GM19328 (cell line): ENCODE measurements around the gene TAF10.

Source experiments
- ATAC-seq: cut with Tn5 transposase; IDR thresholded peaks from one replicate; pipeline ENCODE4 v1.9.1; 2021; ENCODE audit warnings: mild to moderate bottlenecking, moderate library complexity; ENCODE audit not compliant: unreplicated experiment

TAF10 gene

GRCh38 chr11:6586434-6587359 lies 25.3 kb downstream of the TAF10 start:
- no peak for ATAC-seq

- no peak for ATAC-seq
Observed at GRCh38 chr11:6584528-6584927, 27.5 kb downstream of the TAF10 start.

GRCh38 chr11:6583584-6583983 lies 28.4 kb downstream of the TAF10 start:
- no peak for ATAC-seq

- no peak for ATAC-seq
Observed at GRCh38 chr11:6579681-6580080, 32.3 kb downstream of the TAF10 start.

- no peak for ATAC-seq
Observed at GRCh38 chr11:6578134-6578533, 33.9 kb downstream of the TAF10 start.

GRCh38 chr11:6576471-6577373 lies 35.3 kb downstream of the TAF10 start:
- no peak for ATAC-seq

GRCh38 chr11:6574816-6575715 lies 37.0 kb downstream of the TAF10 start:
- ATAC-seq = no peak

GRCh38 chr11:6572215-6572614 lies 39.8 kb downstream of the TAF10 start:
- no peak for ATAC-seq

- ATAC-seq = no peak
Observed at GRCh38 chr11:6571434-6572008, 40.5 kb downstream of the TAF10 start.

GRCh38 chr11:6570691-6571427 lies 41.2 kb downstream of the TAF10 start:
- ATAC-seq = no peak

- no peak for ATAC-seq
Observed at GRCh38 chr11:6569706-6570105, 42.3 kb downstream of the TAF10 start.

- ATAC-seq = no peak
Observed at GRCh38 chr11:6568191-6568918, 43.7 kb downstream of the TAF10 start.

- ATAC-seq = no peak
Observed at GRCh38 chr11:6567371-6567745, 44.7 kb downstream of the TAF10 start.

- ATAC-seq = no peak
Observed at GRCh38 chr11:6566704-6567370, 45.2 kb downstream of the TAF10 start.

- ATAC-seq = no peak
Observed at GRCh38 chr11:6565988-6566703, 45.9 kb downstream of the TAF10 start.

- ATAC-seq = no peak
Observed at GRCh38 chr11:6565325-6565724, 46.7 kb downstream of the TAF10 start.

GRCh38 chr11:6563667-6564066 lies 48.3 kb downstream of the TAF10 start:
- no peak for ATAC-seq

- ATAC-seq = no peak
Observed at GRCh38 chr11:6563121-6563619, 48.8 kb downstream of the TAF10 start.
